Erythroblast (primary cell): Measurements from ENCODE around the gene GTPBP6.

Experiments used
- GATA1 ChIP-seq: IDR thresholded peaks from 2 replicates; pipeline ENCODE4 v1.6.1; 2011; ENCODE audit warnings: low read depth, mild to moderate bottlenecking, control low read depth, low read length, moderate library complexity
- POLR2A ChIP-seq: IDR thresholded peaks from 2 replicates; pipeline ENCODE4 v1.6.1; 2011; ENCODE audit warnings: mild to moderate bottlenecking, low read length

GRCh38 chrX:261167-261918 lies 57.3 kb downstream of the GTPBP6 start:
- no peak for TF ChIP-seq POLR2A
- TF ChIP-seq GATA1 = no peak
